HepG2 (cell line): ENCODE measurements around the gene SCUBE2. TPM values are rescaled to one million over a fixed set of nuclear protein-coding genes. Genes with fewer than 3 reads are reported as not detected.

Source experiments
- ATAC-seq: fragments of 200-7000 bp; cut with Tn5 transposase; 3 replicates; pipeline ENCODE4 v1.9.1; 2020; ENCODE audit warnings: mild to moderate bottlenecking, moderate library complexity
- BruUV-seq: library from RNA; stranded (reverse); fragments of 400-500 nt; replicated peaks from 2 replicates; lab custom pipeline; 2021; lab: Mats Ljungman, UMichigan
- CTCF ChIA-PET: fragments of 300-600 bp; formaldehyde crosslinking; extraction: SDS; loops from one replicate; lab custom pipeline; 2021; ENCODE audit warnings: low total read pairs, inconsistent platforms, low intra/inter-chr PET ratio; lab: Yijun Ruan, JAX
- POLR2A ChIA-PET: fragments of 350-600 bp; sonication (Branson Sonifier 250); formaldehyde crosslinking; loops from one replicate; lab custom pipeline; 2020; ENCODE audit warnings: antibody characterized with exemption, inconsistent platforms; lab: Yijun Ruan, JAX
- DNase-seq: peaks from one replicate; pipeline ENCODE4 v3.0.0-alpha.2; 2015; ENCODE audit warnings: low spot score
- FAIRE-seq: peaks from 3 replicates; lab custom pipeline; 2011; peaks lifted over from hg19 to GRCh38; lab: Jason Lieb, UNC
- H2AFZ ChIP-seq: one replicate; pipeline ENCODE4 v1.6.1; 2011; ENCODE audit warnings: low read length, inconsistent platforms
- H3K27ac ChIP-seq: fragments of 300-600 bp; 3 replicates; pipeline ENCODE4 v1.8.0; 2011; ENCODE audit warnings: mixed run types, mild to moderate bottlenecking, mixed read lengths, low read length, inconsistent platforms; ENCODE audit not compliant: insufficient read depth; ENCODE audit errors: extremely low read length
- H3K27me3 ChIP-seq, 2 experiments: fragments of 200-600 bp in 1 of 2; 2 replicates in 1 of 2; 3 replicates in 1 of 2; pipeline versions ENCODE4 v1.6.0 to v1.8.0; 2011; ENCODE audit warnings: low read length in 2 of 2, mild to moderate bottlenecking in 2 of 2, moderate library complexity in 2 of 2, inconsistent platforms in 1 of 2; ENCODE audit not compliant: insufficient read depth in 2 of 2, control insufficient read depth in 1 of 2
- H3K36me3 ChIP-seq, 2 experiments: fragments of 200-600 bp in 1 of 2; replicated peaks in 1 of 2; 2 replicates in 1 of 2; 3 replicates in 1 of 2; pipeline versions ENCODE4 v1.5.1 to v1.8.0; 2011; ENCODE audit warnings: low read length in 2 of 2, inconsistent platforms in 1 of 2; ENCODE audit not compliant: insufficient read depth in 2 of 2, control insufficient read depth in 1 of 2
- H3K4me1 ChIP-seq: 2 replicates; pipeline ENCODE4 v1.5.1; 2012; ENCODE audit warnings: low read length, inconsistent platforms; ENCODE audit not compliant: insufficient read depth
- H3K4me2 ChIP-seq: 2 replicates; pipeline ENCODE4 v1.6.0; 2011; ENCODE audit warnings: low read depth, low read length, inconsistent platforms
- H3K4me3 ChIP-seq, 3 experiments: fragments of 200-600 bp in 1 of 3; sonication (generic), shearing (Covaris generic) in 1 of 3; replicated peaks in 1 of 3; 2 replicates each; pipeline ENCODE4 v1.5.1; 2011 to 2016; ENCODE audit warnings: low read length in 3 of 3, inconsistent platforms in 2 of 3, low read depth in 2 of 3, mild to moderate bottlenecking in 2 of 3, control low read depth in 1 of 3, mixed read lengths in 1 of 3; ENCODE audit not compliant: insufficient read depth in 1 of 3
- H3K79me2 ChIP-seq: one replicate; pipeline ENCODE4 v1.6.1; 2011; ENCODE audit warnings: low read length, inconsistent platforms; ENCODE audit not compliant: insufficient read depth
- H3K9ac ChIP-seq: 2 replicates; pipeline ENCODE4 v1.6.0; 2011; ENCODE audit warnings: mild to moderate bottlenecking, low read depth, low read length, inconsistent platforms; ENCODE audit not compliant: insufficient read depth
- H3K9me3 ChIP-seq: 2 replicates; pipeline ENCODE4 v1.5.1; 2012; ENCODE audit warnings: mild to moderate bottlenecking, low read length
- H4K20me1 ChIP-seq: 2 replicates; pipeline ENCODE4 v1.6.0; 2011; ENCODE audit warnings: inconsistent platforms, mild to moderate bottlenecking, low read length, moderate library complexity; ENCODE audit not compliant: insufficient read depth
- AGO2 ChIP-seq: fragments of 200-400 bp; formaldehyde crosslinking; optimal IDR thresholded peaks from 2 replicates; pipeline ENCODE3; 2017; ENCODE audit warnings: mild to moderate bottlenecking, low read depth, low read length, moderate library complexity
- ELF4 ChIP-seq: sonication (generic); formaldehyde crosslinking; IDR thresholded peaks from 2 replicates; pipeline ENCODE4 v1.5.0; 2020; ENCODE audit warnings: missing genetic modification reagents, mild to moderate bottlenecking, moderate library complexity, borderline replicate concordance
- HOXA3 ChIP-seq: sonication (generic); formaldehyde crosslinking; IDR thresholded peaks from 2 replicates; pipeline ENCODE4 v1.5.0; 2020; ENCODE audit warnings: missing genetic modification reagents
- IRF9 ChIP-seq: sonication (generic); formaldehyde crosslinking; IDR thresholded peaks from 2 replicates; pipeline ENCODE4 v1.8.0; 2022; ENCODE audit warnings: missing genetic modification reagents, mild to moderate bottlenecking, borderline replicate concordance
- MYPOP ChIP-seq: sonication (generic); formaldehyde crosslinking; IDR thresholded peaks from 2 replicates; pipeline ENCODE4 v1.8.1; 2023; ENCODE audit warnings: mild to moderate bottlenecking, moderate library complexity, missing genetic modification reagents
- NBN ChIP-seq: fragments of 450-650 bp; conservative IDR thresholded peaks from 2 replicates; pipeline ENCODE4 v1.6.1; 2017
- NFATC3 ChIP-seq: sonication (generic); formaldehyde crosslinking; IDR thresholded peaks from 2 replicates; pipeline ENCODE4 v1.5.1; 2020; ENCODE audit warnings: mild to moderate bottlenecking, missing genetic modification reagents
- NONO ChIP-seq, 2 experiments: fragments of 450-650 bp in 1 of 2; sonication (generic) in 1 of 2; formaldehyde crosslinking in 1 of 2; IDR thresholded peaks in 1 of 2; conservative IDR thresholded peaks in 1 of 2; 2 replicates each; pipeline versions ENCODE4 v1.6.1 to v1.8.0; 2017 to 2022; ENCODE audit warnings: mild to moderate bottlenecking in 1 of 2, missing genetic modification reagents in 1 of 2, moderate library complexity in 1 of 2
- SAP130 ChIP-seq: IDR thresholded peaks from 2 replicates; pipeline ENCODE4 v1.6.1; 2016; ENCODE audit warnings: low read depth
- TFE3 ChIP-seq: IDR thresholded peaks from 2 replicates; pipeline ENCODE4 v1.6.1; 2016
- ZBTB43 ChIP-seq: sonication (generic); formaldehyde crosslinking; conservative IDR thresholded peaks from 2 replicates; pipeline ENCODE4 v1.4.0; 2020; ENCODE audit warnings: missing genetic modification reagents
- ZNF317 ChIP-seq: sonication (generic); formaldehyde crosslinking; IDR thresholded peaks from 2 replicates; pipeline ENCODE4 v1.5.0; 2020; ENCODE audit warnings: mild to moderate bottlenecking, missing genetic modification reagents
- ZNF350 ChIP-seq: sonication (generic); formaldehyde crosslinking; IDR thresholded peaks from 2 replicates; pipeline ENCODE4 v1.4.0; 2020; ENCODE audit warnings: mild to moderate bottlenecking, low read depth, missing genetic modification reagents, borderline replicate concordance
- ZNF562 ChIP-seq: sonication (generic); formaldehyde crosslinking; IDR thresholded peaks from 2 replicates; pipeline ENCODE4 v1.8.0; 2022; ENCODE audit warnings: missing genetic modification reagents, borderline replicate concordance
- ZNF768 ChIP-seq: sonication (generic); formaldehyde crosslinking; IDR thresholded peaks from 2 replicates; pipeline ENCODE4 v1.4.0; 2020; ENCODE audit warnings: missing genetic modification reagents
- ZNF83 ChIP-seq: sonication (generic); formaldehyde crosslinking; IDR thresholded peaks from 2 replicates; pipeline ENCODE4 v1.4.0; 2020; ENCODE audit warnings: missing genetic modification reagents, mild to moderate bottlenecking, borderline replicate concordance
- ZSCAN9 ChIP-seq: IDR thresholded peaks from 2 replicates; pipeline ENCODE4 v1.6.1; 2016; ENCODE audit warnings: borderline replicate concordance
- WGBS: methylation state at CpG from one replicate; pipeline ENCODE4 v1.1.6; 2017; ENCODE audit warnings: low lambda C conversion rate; 5-methylcytosine and 5-hydroxymethylcytosine counted together
- in situ Hi-C: cut with HindIII; loops from 2 replicates; pipeline ENCODE4 v1.10.0; 2017; ENCODE audit warnings: low pct_unique_long_range_greater_than_20kb; ENCODE audit not compliant: extremely low pct_ligation_motif_present
- intact Hi-C: fragments of 100-400 bp; cut with micrococcal nuclease; formaldehyde crosslinking; loops from one replicate; pipeline ENCODE4 v1.10.0; 2022; ENCODE audit not compliant: unreplicated experiment
- polyA plus RNA-seq, 8 experiments: library from polyadenylated mRNA; depleted of rRNA in 3 of 8; stranded (reverse) in 7 of 8; unstranded in 1 of 8; fragments of >200 nt; fragmentation: Illumina TruSeq in 4 of 8; extraction: Trizol in 4 of 8; gene quantifications; 2 replicates each; pipeline versions ENCODE4 v1.2.1 to v1.2.3, GENCODE V29; 2011 to 2016; ENCODE audit warnings: low read depth in 4 of 8, missing spikeins in 1 of 8, mixed read lengths in 1 of 8; ENCODE audit not compliant: insufficient read depth in 1 of 8
- total RNA-seq, 5 experiments: library from RNA; depleted of rRNA; stranded (reverse); fragments of >200 nt; fragmentation: Illumina TruSeq; extraction: Trizol; gene quantifications; 2 replicates each; pipeline ENCODE4 v1.2.3, GENCODE V29; 2016; ENCODE audit warnings: low read depth in 1 of 5

Gene SCUBE2
- total and polyA plus RNA-seq, 2 of the 13 experiments (the other 11 are each of a cell fraction or from before 2014, with no cell fraction given), result 0.09 TPM; not detected in 1

GRCh38 chr11:9014826-9015225 lies 76.6 kb downstream of the SCUBE2 start:
- H3K4me1 ChIP-seq, result no peaks in the 10 kb centered on the region
- no peak overlapping the region for H3K4me2 ChIP-seq
- peaks cover 0 to 10% of the 10 kb centered on the region in 2 experiments; a peak in 3 of 5 replicates for H3K27me3 ChIP-seq
- no peak overlapping the region for H3K27ac ChIP-seq
- H4K20me1 ChIP-seq, result no peaks in the 10 kb centered on the region
- 63% methylated on average over 2 of the region's 3 CpGs for WGBS
- no TSS peak for BruUV-seq
- intact Hi-C loops (loop anchor here (1.0 to 10.0 kb wide), 3 partner anchors 80 to 492 kb away; partner anchors contain the start of gene SCUBE2), in situ Hi-C loops (loop anchor here (5.0 kb wide), 1 partner anchor 117 kb away; no protein-coding TSS in a partner anchor)
- H3K9me3 ChIP-seq, result no peaks in the 10 kb centered on the region
- FAIRE-seq (no peak), DNase-seq (no peak), ATAC-seq (no peak; the same call in 1 of the 3 replicates)
- TF ChIP-seq ZNF83, result no peak
- TF ChIP-seq TFE3, result no peak
- no peak for TF ChIP-seq ZBTB43 (CRISPR knock-in tag)
- TF ChIP-seq ZNF562 (CRISPR knock-in tag), result no peak
- no peak for TF ChIP-seq NFATC3 (CRISPR knock-in tag)
- TF ChIP-seq SAP130 (CRISPR knock-in tag), result no peak
- no peak for TF ChIP-seq ZNF317
- TF ChIP-seq NONO (IDR thresholded peaks at IDR 0.05), result no peak
- no peak for TF ChIP-seq NONO (CRISPR knock-in tag; conservative IDR thresholded peaks at IDR 0.05)
- no peak for TF ChIP-seq ZNF350 (CRISPR knock-in tag)
- no peak for TF ChIP-seq AGO2
- TF ChIP-seq IRF9 (CRISPR knock-in tag), result no peak
- TF ChIP-seq ZNF768, result no peak
- TF ChIP-seq HOXA3 (CRISPR knock-in tag), result no peak
- TF ChIP-seq MYPOP (CRISPR knock-in tag), result no peak
- no peak for TF ChIP-seq ZSCAN9 (CRISPR knock-in tag)
- no peak for TF ChIP-seq ELF4 (CRISPR knock-in tag)
- no peak for TF ChIP-seq NBN
- no peak overlapping the region for H2AFZ ChIP-seq
- H3K9ac ChIP-seq, result no peak overlapping the region
- CTCF ChIA-PET, result interaction anchor here (1.2 to 3.0 kb wide), 3 partner anchors 81 to 123 kb away, joined by 3 to 19 read pairs (median 6); no protein-coding TSS in a partner anchor
- H3K79me2 ChIP-seq, result no peaks in the 10 kb centered on the region
- POLR2A ChIA-PET, result no interaction called here
- no peak overlapping the region for H3K4me3 ChIP-seq
- H3K36me3 ChIP-seq, result no peaks in the 10 kb centered on the region
